SJCRH30 (cell line): ENCODE data around the gene NHLH2. TPM values are rescaled to one million over a fixed set of nuclear protein-coding genes. Genes with fewer than 3 reads are reported as not detected.

Experiments
- DNase-seq, 2 experiments: peaks; one replicate each; pipeline ENCODE4 v3.0.0-alpha.2; 2015 to 2020
- H3K27ac ChIP-seq: fragments of 250-450 bp; sonication (Bioruptor Pico); 2 replicates; pipeline ENCODE4 v1.5.1; 2020; ENCODE audit warnings: mild to moderate bottlenecking, moderate library complexity
- H3K27me3 ChIP-seq: fragments of 250-450 bp; sonication (Bioruptor Pico); 2 replicates; pipeline ENCODE4 v1.5.1; 2020; ENCODE audit warnings: mild to moderate bottlenecking, moderate library complexity
- H3K36me3 ChIP-seq: fragments of 250-450 bp; sonication (Bioruptor Pico); 2 replicates; pipeline ENCODE4 v1.5.1; 2020; ENCODE audit warnings: mild to moderate bottlenecking, moderate library complexity
- H3K4me1 ChIP-seq: fragments of 250-450 bp; sonication (Bioruptor Pico); 2 replicates; pipeline ENCODE4 v1.5.1; 2020; ENCODE audit warnings: mild to moderate bottlenecking, moderate library complexity
- H3K4me3 ChIP-seq: fragments of 250-450 bp; sonication (Bioruptor Pico); 2 replicates; pipeline ENCODE4 v1.5.1; 2020; ENCODE audit warnings: mild to moderate bottlenecking, moderate library complexity
- H3K9me3 ChIP-seq: fragments of 250-450 bp; sonication (Bioruptor Pico); replicated peaks from 2 replicates; pipeline ENCODE4 v1.5.1; 2020; ENCODE audit warnings: mild to moderate bottlenecking, moderate library complexity
- total RNA-seq: library from RNA; depleted of rRNA; stranded (reverse); fragments of >200 nt; shearing (Covaris generic); gene quantifications from 2 replicates; pipeline ENCODE4 v1.2.3, GENCODE V29; 2014

NHLH2 gene
- total RNA-seq, 1 experiment from 2014 or later: not detected

- H3K36me3 ChIP-seq: no peaks in the 10 kb centered on the region
- H3K27me3 ChIP-seq: no peaks in the 10 kb centered on the region
- H3K4me1 ChIP-seq: peaks cover 4% of the 10 kb centered on the region; the same call in 1 of the 2 replicates
- DNase-seq: no peak
- H3K9me3 ChIP-seq: no peaks in the 10 kb centered on the region
- no peak overlapping the region for H3K4me3 ChIP-seq
- H3K27ac ChIP-seq: no peak overlapping the region
These were observed 12.6 kb downstream of the NHLH2 start for GRCh38 chr1:115828101-115829022.

GRCh38 chr1:115827452-115828044 lies 13.4 kb downstream of the NHLH2 start:
- H3K27ac ChIP-seq: no peak overlapping the region
- H3K4me3 ChIP-seq: no peak overlapping the region
- no peak for DNase-seq
- peaks cover 4% of the 10 kb centered on the region; the same call in 1 of the 2 replicates for H3K4me1 ChIP-seq
- H3K36me3 ChIP-seq: no peaks in the 10 kb centered on the region
- H3K9me3 ChIP-seq: no peaks in the 10 kb centered on the region
- no peaks in the 10 kb centered on the region for H3K27me3 ChIP-seq

- H3K4me1 ChIP-seq: peaks cover 4% of the 10 kb centered on the region; the same call in 1 of the 2 replicates
- H3K36me3 ChIP-seq: no peaks in the 10 kb centered on the region
- no peak for DNase-seq
- no peaks in the 10 kb centered on the region for H3K27me3 ChIP-seq
- H3K27ac ChIP-seq: no peak overlapping the region
- no peak overlapping the region for H3K4me3 ChIP-seq
- H3K9me3 ChIP-seq: no peaks in the 10 kb centered on the region
These were observed 14.3 kb downstream of the NHLH2 start for GRCh38 chr1:115826628-115827027.

DNA sequence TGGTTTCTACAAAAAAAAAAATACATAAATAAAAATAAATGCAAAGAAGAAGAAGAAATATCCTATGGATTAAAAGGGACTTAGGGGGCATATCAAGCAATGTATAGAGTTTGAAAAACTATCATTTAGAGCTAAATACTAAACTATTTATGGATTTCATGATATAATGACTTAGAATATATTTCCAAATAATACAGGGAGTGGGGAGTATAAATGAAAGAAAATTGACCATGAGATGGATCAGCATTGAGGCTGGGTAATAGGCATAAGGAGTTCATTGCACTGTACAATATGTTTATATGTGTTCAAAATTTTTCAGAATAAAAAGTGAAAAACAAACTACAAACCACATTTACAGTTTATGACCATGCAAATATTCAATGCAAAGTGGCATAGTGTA lies 18.8 kb downstream of the NHLH2 start:
- no peaks in the 10 kb centered on the region for H3K4me1 ChIP-seq
- no peaks in the 10 kb centered on the region for H3K36me3 ChIP-seq
- H3K9me3 ChIP-seq: no peaks in the 10 kb centered on the region
- H3K4me3 ChIP-seq: no peak overlapping the region
- H3K27ac ChIP-seq: no peak overlapping the region
- no peaks in the 10 kb centered on the region for H3K27me3 ChIP-seq
- no peak for DNase-seq

DNA sequence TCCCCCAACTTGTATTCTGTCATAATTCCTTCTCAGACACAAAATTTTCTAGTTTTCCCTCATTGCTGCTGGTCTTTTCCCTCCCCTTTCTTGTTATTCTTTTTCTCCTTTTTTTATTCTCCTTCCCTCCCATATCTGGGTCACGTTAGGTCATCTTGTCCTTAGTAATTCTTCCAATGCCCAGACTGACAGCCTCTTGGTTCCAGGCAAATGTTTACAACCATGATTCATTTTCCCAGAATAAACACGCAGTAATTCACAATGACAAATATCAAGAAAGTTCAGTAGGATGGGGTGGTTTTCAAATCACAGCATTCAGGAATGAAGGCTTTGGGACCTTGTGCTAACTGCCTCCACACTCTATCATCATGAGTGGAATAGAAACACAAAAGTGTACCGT lies 25.2 kb downstream of the NHLH2 start:
- Histone ChIP-seq H3K36me3 (no peaks in the 10 kb centered on the region), H3K4me3 (no peak overlapping the region), H3K27ac (no peak overlapping the region), H3K27me3 (no peaks in the 10 kb centered on the region), H3K4me1 (no peaks in the 10 kb centered on the region), H3K9me3 (no peaks in the 10 kb centered on the region)
- DNase-seq: no peak

DNA sequence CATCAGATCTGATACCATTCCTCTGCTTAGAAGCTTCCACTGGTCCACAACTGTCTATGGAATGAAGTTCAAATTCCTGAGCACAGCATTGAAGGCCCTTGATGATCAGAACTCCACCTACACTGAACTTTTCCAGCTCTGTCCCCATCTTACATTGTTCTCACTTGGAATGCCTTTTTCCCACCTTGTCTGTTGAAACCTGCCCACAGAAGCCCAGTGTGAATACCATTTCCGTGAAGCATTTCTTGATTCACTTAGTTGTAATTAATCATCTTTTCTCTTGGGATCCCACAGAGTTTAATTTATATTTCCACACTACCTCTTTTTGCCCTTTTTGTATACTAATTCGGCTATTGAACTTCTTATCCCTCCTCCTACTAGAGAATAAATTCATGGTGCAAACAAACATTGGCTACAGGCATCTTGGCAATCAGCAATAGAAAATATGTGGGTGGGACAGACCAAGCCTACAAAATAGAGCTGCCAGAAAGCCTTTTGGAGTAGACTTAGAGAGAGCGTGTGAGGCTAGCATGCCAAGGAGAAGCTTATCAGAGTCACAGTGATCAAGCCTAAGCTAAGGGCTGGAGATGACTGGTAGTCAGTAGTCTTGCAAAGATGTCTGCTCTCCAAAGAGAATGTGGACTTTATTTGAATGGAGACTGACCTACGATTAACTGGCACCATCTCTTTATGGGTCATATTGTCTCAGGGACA lies 26.1 kb downstream of the NHLH2 start:
- no peak for DNase-seq
- Histone ChIP-seq H3K36me3 (no peaks in the 10 kb centered on the region), H3K27ac (no peak overlapping the region), H3K27me3 (no peaks in the 10 kb centered on the region), H3K9me3 (no peaks in the 10 kb centered on the region), H3K4me3 (no peak overlapping the region), H3K4me1 (no peaks in the 10 kb centered on the region)

DNA sequence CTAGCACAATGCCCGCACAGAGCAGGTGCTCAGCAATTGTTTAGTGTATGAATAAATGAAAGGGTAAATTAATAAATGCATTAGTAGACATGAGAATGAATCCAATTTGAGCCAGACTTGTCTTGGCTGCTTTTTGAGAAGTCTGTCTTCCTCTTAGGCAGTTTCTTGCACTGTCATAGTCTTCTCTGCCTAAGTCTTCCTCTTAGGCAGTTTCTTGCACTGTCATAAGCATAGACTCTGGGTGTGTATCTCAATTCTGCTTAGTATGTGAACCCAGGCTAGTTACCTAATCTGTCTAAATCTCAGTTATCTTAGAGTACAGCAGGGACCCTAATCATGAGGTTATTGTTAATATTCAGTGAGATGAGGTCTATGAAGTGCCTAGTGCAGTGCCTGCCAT lies 27.2 kb downstream of the NHLH2 start:
- DNase-seq: no peak
- Histone ChIP-seq H3K4me1 (no peaks in the 10 kb centered on the region), H3K9me3 (no peaks in the 10 kb centered on the region), H3K4me3 (no peak overlapping the region), H3K27me3 (no peaks in the 10 kb centered on the region), H3K36me3 (no peaks in the 10 kb centered on the region), H3K27ac (no peak overlapping the region)

DNA sequence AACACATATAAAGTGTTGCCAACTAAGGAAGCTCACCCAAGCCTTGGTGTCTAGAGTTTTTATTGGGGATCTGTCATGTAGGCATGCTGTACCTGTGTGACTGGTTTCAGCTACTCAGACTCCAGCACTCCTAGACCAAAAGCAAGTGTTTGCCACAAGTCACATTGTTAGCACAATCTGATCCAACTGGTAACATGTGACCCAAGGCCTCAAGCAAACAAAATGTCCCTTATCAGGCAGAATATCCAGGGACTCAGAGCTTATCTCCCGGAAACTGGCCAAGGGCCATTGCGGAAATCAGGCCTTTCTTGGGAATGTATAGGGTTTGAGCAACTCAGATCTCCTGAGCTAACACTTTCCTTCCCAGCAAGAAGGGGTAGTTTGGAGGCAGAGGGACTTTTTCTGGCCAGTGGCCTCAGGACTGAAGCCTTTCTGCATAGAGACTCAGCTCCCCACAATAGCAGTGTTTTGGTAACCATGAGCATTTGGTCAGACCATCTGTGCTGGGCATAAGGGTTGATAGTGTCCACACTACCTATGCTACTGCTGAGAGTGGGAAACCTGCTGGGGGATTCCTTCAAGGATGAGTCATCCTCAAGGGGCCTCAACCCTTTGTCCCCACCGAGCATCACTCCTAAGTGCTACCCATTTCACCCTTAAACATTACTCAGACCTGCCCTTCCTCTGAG lies 29.6 kb downstream of the NHLH2 start:
- DNase-seq: no peak
- no peaks in the 10 kb centered on the region for H3K27me3 ChIP-seq
- H3K4me1 ChIP-seq: no peaks in the 10 kb centered on the region
- H3K27ac ChIP-seq: no peak overlapping the region
- H3K9me3 ChIP-seq: no peaks in the 10 kb centered on the region; the same call in 1 of the 2 replicates
- H3K36me3 ChIP-seq: no peaks in the 10 kb centered on the region
- H3K4me3 ChIP-seq: no peak overlapping the region

DNA sequence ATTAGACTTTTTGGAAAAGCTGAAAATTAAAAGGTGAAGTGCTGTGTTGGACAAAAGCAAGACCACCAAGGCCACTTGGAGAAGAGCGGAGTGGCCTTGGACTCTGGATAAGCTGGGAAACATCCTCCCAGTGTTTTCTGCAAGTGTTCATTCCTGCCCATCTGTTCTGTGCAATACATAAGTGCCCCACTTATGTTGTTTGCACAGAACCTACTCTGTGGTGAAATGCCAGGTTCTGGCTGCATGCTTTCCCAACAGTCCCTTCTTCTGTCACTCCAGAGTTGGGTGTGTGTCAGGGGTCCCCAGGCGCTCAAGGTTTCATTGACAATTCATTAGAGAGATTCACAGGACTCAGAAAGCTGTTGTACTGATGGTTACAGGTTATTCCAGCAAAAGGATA lies 30.3 kb downstream of the NHLH2 start:
- no peaks in the 10 kb centered on the region for H3K4me1 ChIP-seq
- DNase-seq: no peak
- H3K36me3 ChIP-seq: no peaks in the 10 kb centered on the region
- no peaks in the 10 kb centered on the region for H3K27me3 ChIP-seq
- H3K27ac ChIP-seq: no peak overlapping the region
- H3K9me3 ChIP-seq: no peaks in the 10 kb centered on the region; the same call in 1 of the 2 replicates
- no peak overlapping the region for H3K4me3 ChIP-seq

DNA sequence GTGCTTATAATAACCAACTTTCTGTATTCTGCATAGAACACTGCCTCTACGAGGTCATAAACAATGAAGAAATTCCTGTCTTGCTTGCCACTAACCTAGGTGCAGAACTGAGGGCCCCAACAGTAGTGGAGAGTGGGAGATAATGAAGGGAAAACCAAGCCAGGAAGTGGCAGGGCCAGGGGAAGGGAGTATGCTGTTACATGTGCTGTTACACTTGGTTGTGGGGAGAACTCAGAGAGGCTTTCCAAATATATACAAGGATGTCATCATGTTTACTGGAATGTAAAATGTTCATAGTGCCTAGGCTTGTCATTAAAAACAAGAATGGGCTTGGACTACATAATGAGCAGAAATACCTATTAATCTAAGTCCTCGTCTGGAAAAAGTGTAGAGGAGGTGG lies 31.1 kb downstream of the NHLH2 start:
- DNase-seq: no peak
- no peaks in the 10 kb centered on the region; the same call in 1 of the 2 replicates for H3K9me3 ChIP-seq
- no peaks in the 10 kb centered on the region for H3K27me3 ChIP-seq
- H3K4me3 ChIP-seq: no peak overlapping the region
- no peaks in the 10 kb centered on the region for H3K36me3 ChIP-seq
- H3K27ac ChIP-seq: no peak overlapping the region
- no peaks in the 10 kb centered on the region for H3K4me1 ChIP-seq

DNA sequence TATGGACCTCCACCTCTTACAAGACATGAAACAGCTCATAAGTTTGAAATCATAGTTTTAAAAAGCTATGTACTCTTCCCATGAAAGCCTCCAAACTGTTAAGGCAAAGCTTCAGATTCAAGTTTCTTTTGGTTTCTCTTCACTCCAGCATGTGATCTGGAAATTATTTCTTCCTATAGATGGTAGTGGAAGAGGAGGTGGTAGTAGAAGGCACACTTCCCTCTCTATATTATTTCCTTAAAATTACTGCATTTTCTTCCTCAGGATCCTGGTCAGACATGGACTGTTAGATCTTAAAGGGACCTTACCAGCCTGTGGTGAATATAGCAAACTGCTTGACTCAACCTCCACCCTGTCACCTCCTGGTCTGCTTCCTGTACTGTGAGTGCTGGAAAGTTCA lies 31.9 kb downstream of the NHLH2 start:
- Histone ChIP-seq H3K9me3 (no peaks in the 10 kb centered on the region; the same call in 1 of the 2 replicates), H3K4me1 (no peaks in the 10 kb centered on the region), H3K36me3 (no peaks in the 10 kb centered on the region), H3K27me3 (no peaks in the 10 kb centered on the region), H3K4me3 (no peak overlapping the region), H3K27ac (no peak overlapping the region)
- no peak for DNase-seq

- Histone ChIP-seq H3K27ac (no peak overlapping the region), H3K27me3 (no peaks in the 10 kb centered on the region), H3K4me1 (no peaks in the 10 kb centered on the region), H3K4me3 (no peak overlapping the region), H3K9me3 (no peaks in the 10 kb centered on the region; the same call in 1 of the 2 replicates), H3K36me3 (no peaks in the 10 kb centered on the region)
- DNase-seq: peak; percentile 54 to 78
These were observed 33.2 kb downstream of the NHLH2 start for GRCh38 chr1:115807723-115808122.

DNA sequence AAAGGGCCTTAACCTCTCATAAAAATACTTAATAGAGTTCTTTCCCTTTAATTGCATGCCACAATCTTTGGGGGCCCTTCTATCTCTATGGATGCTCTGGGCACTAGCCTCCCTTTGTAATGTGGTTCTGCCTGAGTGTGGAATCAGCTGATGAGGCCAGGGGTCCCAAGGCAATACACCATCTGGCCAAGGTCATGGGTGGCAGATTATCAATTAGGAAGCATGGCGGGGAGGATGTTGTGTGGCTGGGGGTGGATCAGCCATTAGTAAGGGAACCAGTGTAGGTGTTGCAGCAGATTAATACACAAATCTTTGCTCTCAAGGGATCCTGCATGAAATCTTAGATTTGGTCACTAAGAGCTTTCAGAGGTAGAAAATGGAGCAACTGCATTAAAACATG lies 35.3 kb downstream of the NHLH2 start:
- H3K9me3 ChIP-seq: no peaks in the 10 kb centered on the region; the same call in 1 of the 2 replicates
- no peak for DNase-seq
- H3K36me3 ChIP-seq: no peaks in the 10 kb centered on the region
- H3K4me1 ChIP-seq: no peaks in the 10 kb centered on the region
- no peak overlapping the region for H3K4me3 ChIP-seq
- H3K27me3 ChIP-seq: no peaks in the 10 kb centered on the region
- no peak overlapping the region for H3K27ac ChIP-seq

DNA sequence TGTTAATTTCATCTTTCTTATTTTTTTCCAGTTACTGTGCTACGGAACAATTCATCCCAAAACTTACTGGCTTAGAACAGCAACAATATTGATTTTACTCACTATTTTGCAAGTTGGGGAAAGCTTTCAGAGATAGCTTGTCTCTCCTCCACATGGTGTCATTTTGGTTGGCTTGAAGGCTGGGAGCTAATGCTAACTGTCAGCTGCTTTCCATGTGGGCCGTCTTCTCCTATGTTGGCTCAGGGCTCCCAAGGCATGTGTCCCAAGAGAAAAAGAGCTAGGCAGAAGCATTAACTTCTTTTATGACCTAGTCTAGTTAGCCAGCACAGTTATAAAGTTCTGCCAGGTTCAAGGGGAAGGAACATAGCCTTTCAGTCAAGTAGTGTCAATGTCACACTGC lies 38.5 kb downstream of the NHLH2 start:
- Histone ChIP-seq H3K4me3 (no peak overlapping the region), H3K4me1 (no peaks in the 10 kb centered on the region), H3K9me3 (no peaks in the 10 kb centered on the region; the same call in 1 of the 2 replicates), H3K27ac (no peak overlapping the region), H3K36me3 (no peaks in the 10 kb centered on the region), H3K27me3 (0 out of 2 replicates have a peak, but pooled peaks cover 3% of the 10 kb centered on the region)
- no peak for DNase-seq
